B cell (primary cell): ENCODE measurements around the gene TMEM132E.

Experiments
- EZH2 ChIP-seq: IDR thresholded peaks from 2 replicates; pipeline ENCODE4 v1.6.1; 2012; ENCODE audit warnings: borderline replicate concordance, low read depth, mild to moderate bottlenecking, moderate library complexity, low read length; ENCODE audit not compliant: insufficient read depth, poor library complexity, severe bottlenecking
- TF ChIP-seq, protein P1 (sequence below): fragments of 200-600 bp; IDR thresholded peaks from one replicate; pipeline ENCODE4 v1.8.0; 2022; ENCODE audit warnings: antibody characterized with exemption, mild to moderate bottlenecking

DNA sequence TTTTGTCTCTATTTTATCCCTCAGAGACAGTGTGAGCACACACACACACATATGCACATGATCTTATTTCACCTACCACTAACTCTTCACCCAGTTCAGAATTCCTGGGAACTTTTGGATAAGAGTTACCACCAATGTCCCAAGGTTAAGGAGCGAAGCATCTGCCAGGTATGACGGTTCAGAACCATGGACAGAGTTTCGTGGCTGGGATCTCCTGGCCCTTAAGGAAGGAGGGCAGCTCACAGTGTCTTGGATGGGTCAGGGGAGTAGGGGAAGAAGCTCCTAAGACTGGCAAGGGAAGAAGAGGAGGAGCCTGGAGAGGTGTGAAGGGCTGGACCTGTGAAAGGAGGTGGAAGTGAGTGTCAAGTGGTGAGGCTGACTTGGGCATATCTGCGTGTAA is 23.0 kb upstream of the TMEM132E start:
- TF ChIP-seq EZH2 = no peak
- TF ChIP-seq, protein P1, sequence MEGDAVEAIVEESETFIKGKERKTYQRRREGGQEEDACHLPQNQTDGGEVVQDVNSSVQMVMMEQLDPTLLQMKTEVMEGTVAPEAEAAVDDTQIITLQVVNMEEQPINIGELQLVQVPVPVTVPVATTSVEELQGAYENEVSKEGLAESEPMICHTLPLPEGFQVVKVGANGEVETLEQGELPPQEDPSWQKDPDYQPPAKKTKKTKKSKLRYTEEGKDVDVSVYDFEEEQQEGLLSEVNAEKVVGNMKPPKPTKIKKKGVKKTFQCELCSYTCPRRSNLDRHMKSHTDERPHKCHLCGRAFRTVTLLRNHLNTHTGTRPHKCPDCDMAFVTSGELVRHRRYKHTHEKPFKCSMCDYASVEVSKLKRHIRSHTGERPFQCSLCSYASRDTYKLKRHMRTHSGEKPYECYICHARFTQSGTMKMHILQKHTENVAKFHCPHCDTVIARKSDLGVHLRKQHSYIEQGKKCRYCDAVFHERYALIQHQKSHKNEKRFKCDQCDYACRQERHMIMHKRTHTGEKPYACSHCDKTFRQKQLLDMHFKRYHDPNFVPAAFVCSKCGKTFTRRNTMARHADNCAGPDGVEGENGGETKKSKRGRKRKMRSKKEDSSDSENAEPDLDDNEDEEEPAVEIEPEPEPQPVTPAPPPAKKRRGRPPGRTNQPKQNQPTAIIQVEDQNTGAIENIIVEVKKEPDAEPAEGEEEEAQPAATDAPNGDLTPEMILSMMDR = no peak
